OCI-LY3 (cell line): ENCODE data around the gene SH2D3A.

Experiments used
- CTCF ChIP-seq: fragments of 200-600, 300-600 bp; sonication (generic); IDR thresholded peaks from 2 replicates; pipeline ENCODE4 v1.5.1; 2014; ENCODE audit warnings: antibody characterized with exemption, low read length, low read depth
- EZH2phosphoT487 ChIP-seq: fragments of 200-600 bp; shearing (Covaris generic); IDR thresholded peaks from 2 replicates; pipeline ENCODE4 v1.6.1; 2018; ENCODE audit warnings: antibody characterized with exemption, mixed run types, low read depth

GRCh38 chr19:6753178-6754031, 13.8 kb downstream of the SH2D3A start:
- peak; percentile 83 for TF ChIP-seq CTCF
- no peak for TF ChIP-seq EZH2phosphoT487
